BE2C (cell line): ENCODE data around the gene ARGLU1.

ENCODE experiments used
- DNase-seq: peaks from one replicate; pipeline ENCODE4 v3.0.0-alpha.2; 2020
- H3K27me3 ChIP-seq: fragments of 250-450 bp; sonication (Bioruptor Pico); 2 replicates; pipeline ENCODE4 v1.5.1; 2020; ENCODE audit warnings: mild to moderate bottlenecking
- H3K36me3 ChIP-seq: fragments of 250-450 bp; sonication (Bioruptor Pico); 2 replicates; pipeline ENCODE4 v1.5.1; 2020; ENCODE audit warnings: mild to moderate bottlenecking
- H3K4me1 ChIP-seq: fragments of 250-450 bp; sonication (Bioruptor Pico); 2 replicates; pipeline ENCODE4 v1.5.1; 2020
- H3K4me3 ChIP-seq: 2 replicates; pipeline ENCODE4 v1.5.1; 2011; ENCODE audit warnings: low read depth, low read length
- H3K9me3 ChIP-seq: fragments of 250-450 bp; sonication (Bioruptor Pico); 2 replicates; pipeline ENCODE4 v1.5.1; 2020
- CTCF ChIP-seq: IDR thresholded peaks from 2 replicates; pipeline ENCODE4 v1.5.1; 2012; ENCODE audit warnings: mild to moderate bottlenecking, low read depth, low read length

The ARGLU1 gene

GRCh38 chr13:106561551-106562170 lies 6.3 kb downstream of the ARGLU1 start:
- TF ChIP-seq CTCF: no peak
- no peak for DNase-seq
- no peak overlapping the region for H3K4me3 ChIP-seq
- no peaks in the 10 kb centered on the region for H3K9me3 ChIP-seq
- H3K4me1 ChIP-seq: peaks cover 4% of the 10 kb centered on the region
- peaks cover 33% of the 10 kb centered on the region for H3K36me3 ChIP-seq
- H3K27me3 ChIP-seq: no peaks in the 10 kb centered on the region

GRCh38 chr13:106560821-106561220 lies 7.1 kb downstream of the ARGLU1 start:
- Histone ChIP-seq H3K9me3 (no peaks in the 10 kb centered on the region), H3K4me1 (peaks cover 4% of the 10 kb centered on the region), H3K36me3 (peaks cover 41% of the 10 kb centered on the region), H3K4me3 (no peak overlapping the region), H3K27me3 (no peaks in the 10 kb centered on the region)
- no peak for DNase-seq
- TF ChIP-seq CTCF: no peak

- H3K4me1 ChIP-seq: peaks cover 4% of the 10 kb centered on the region
- TF ChIP-seq CTCF: no peak
- no peaks in the 10 kb centered on the region for H3K9me3 ChIP-seq
- no peak for DNase-seq
- no peaks in the 10 kb centered on the region for H3K27me3 ChIP-seq
- H3K4me3 ChIP-seq: no peak overlapping the region
- peaks cover 64% of the 10 kb centered on the region for H3K36me3 ChIP-seq
Observed at GRCh38 chr13:106558527-106558926, 9.4 kb downstream of the ARGLU1 start.

GRCh38 chr13:106555631-106556328 lies 12.2 kb downstream of the ARGLU1 start:
- Histone ChIP-seq H3K36me3 (peaks cover 92% of the 10 kb centered on the region), H3K4me3 (no peak overlapping the region), H3K9me3 (no peaks in the 10 kb centered on the region), H3K4me1 (no peaks in the 10 kb centered on the region), H3K27me3 (no peaks in the 10 kb centered on the region)
- TF ChIP-seq CTCF: no peak
- DNase-seq: no peak

- peaks cover 85% of the 10 kb centered on the region for H3K36me3 ChIP-seq
- no peaks in the 10 kb centered on the region for H3K9me3 ChIP-seq
- no peak overlapping the region for H3K4me3 ChIP-seq
- no peaks in the 10 kb centered on the region for H3K4me1 ChIP-seq
- TF ChIP-seq CTCF: no peak
- no peak for DNase-seq
- no peaks in the 10 kb centered on the region for H3K27me3 ChIP-seq
Observed at GRCh38 chr13:106551751-106552150, 16.2 kb downstream of the ARGLU1 start.

GRCh38 chr13:106551350-106551749 lies 16.6 kb downstream of the ARGLU1 start:
- TF ChIP-seq CTCF: no peak
- H3K27me3 ChIP-seq: no peaks in the 10 kb centered on the region
- DNase-seq: no peak
- H3K9me3 ChIP-seq: no peaks in the 10 kb centered on the region
- no peaks in the 10 kb centered on the region for H3K4me1 ChIP-seq
- no peak overlapping the region for H3K4me3 ChIP-seq
- peaks cover 85% of the 10 kb centered on the region for H3K36me3 ChIP-seq
